Measurements from ENCODE around the gene WSB2.
A peak's percentile ranks its signal among the peaks of the same experiment; 100 is the strongest.

WSB2 gene

GRCh38 chr12:118061011-118061872 lies at the start of gene WSB2:
Gene WSB2 (minus strand): TSS chr12:118061179. CDS start chr12:118061048, 131 bp downstream.
- Mint-ChIP-seq H3K36me3 (ENCODE audit: insufficient read depth) (peaks cover 19% of the 10 kb centered on the region), H3K4me3 (peak within 1 kb of the TSS; percentile 91), H3K4me1 (peaks cover 46% of the 10 kb centered on the region), H3K9me3 (no peaks in the 10 kb centered on the region), H3K27me3 (no peaks in the 10 kb centered on the region), H3K27ac (ENCODE audit: low read depth) (peak within 1 kb of the TSS; percentile 96)
- DNase-seq (ENCODE audit: low spot score in 2 of 2) = no peak
- peak; percentile 15 for ATAC-seq (replicated peaks; ENCODE audit: extremely low read depth, poor library complexity, severe bottlenecking)

- Mint-ChIP-seq H3K27me3 (peaks cover 8% of the 10 kb centered on the region), H3K27ac (ENCODE audit: low read depth) (no peak overlapping the region), H3K9me3 (no peaks in the 10 kb centered on the region), H3K4me1 (peaks cover 6% of the 10 kb centered on the region), H3K4me3 (no peak overlapping the region), H3K36me3 (ENCODE audit: insufficient read depth) (no peaks in the 10 kb centered on the region)
- no peak for DNase-seq (ENCODE audit: low spot score in 2 of 2)
- ATAC-seq (replicated peaks; ENCODE audit: extremely low read depth, poor library complexity, severe bottlenecking) = no peak
These were observed 48.1 kb upstream of the WSB2 start for GRCh38 chr12:118109088-118109487.

- ATAC-seq (replicated peaks; ENCODE audit: extremely low read depth, poor library complexity, severe bottlenecking) (no peak), DNase-seq (ENCODE audit: low spot score in 2 of 2) (no peak)
- H3K9me3 Mint-ChIP-seq = no peaks in the 10 kb centered on the region
- H3K4me1 Mint-ChIP-seq = peaks cover 11% of the 10 kb centered on the region
- peaks cover 14% of the 10 kb centered on the region for H3K27me3 Mint-ChIP-seq
- no peaks in the 10 kb centered on the region for H3K36me3 Mint-ChIP-seq (ENCODE audit: insufficient read depth)
- no peak overlapping the region for H3K4me3 Mint-ChIP-seq
- H3K27ac Mint-ChIP-seq (ENCODE audit: low read depth) = no peak overlapping the region
These were observed 46.7 kb upstream of the WSB2 start for GRCh38 chr12:118107694-118108093.

- no peak overlapping the region for H3K4me3 Mint-ChIP-seq
- no peak for ATAC-seq (replicated peaks; ENCODE audit: extremely low read depth, poor library complexity, severe bottlenecking)
- no peaks in the 10 kb centered on the region for H3K9me3 Mint-ChIP-seq
- H3K36me3 Mint-ChIP-seq (ENCODE audit: insufficient read depth) = no peaks in the 10 kb centered on the region
- DNase-seq (ENCODE audit: low spot score in 2 of 2) = no peak
- peaks cover 11% of the 10 kb centered on the region for H3K4me1 Mint-ChIP-seq
- peaks cover 21% of the 10 kb centered on the region for H3K27me3 Mint-ChIP-seq
- no peak overlapping the region for H3K27ac Mint-ChIP-seq (ENCODE audit: low read depth)
These were observed 46.0 kb upstream of the WSB2 start for GRCh38 chr12:118107011-118107410.

- DNase-seq (ENCODE audit: low spot score in 2 of 2) (no peak), ATAC-seq (replicated peaks; ENCODE audit: extremely low read depth, poor library complexity, severe bottlenecking) (peak; percentile 64)
- Mint-ChIP-seq H3K27me3 (peaks cover 21% of the 10 kb centered on the region), H3K9me3 (no peaks in the 10 kb centered on the region), H3K4me3 (peak within 1 kb of the TSS; percentile 84), H3K4me1 (peaks cover 11% of the 10 kb centered on the region), H3K27ac (ENCODE audit: low read depth) (peak within 1 kb of the TSS; percentile 41), H3K36me3 (ENCODE audit: insufficient read depth) (no peaks in the 10 kb centered on the region)
These were observed 42.8 kb upstream of the WSB2 start, which contains the start of gene VSIG10 for GRCh38 chr12:118103601-118104382. Gene VSIG10 (minus strand): TSS chr12:118104011. CDS start chr12:118103671, 340 bp downstream.

- peak overlapping the region; percentile 41 for H3K27ac Mint-ChIP-seq (ENCODE audit: low read depth)
- H3K4me1 Mint-ChIP-seq = peaks cover 11% of the 10 kb centered on the region
- no peak for DNase-seq (ENCODE audit: low spot score in 2 of 2)
- ATAC-seq (replicated peaks; ENCODE audit: extremely low read depth, poor library complexity, severe bottlenecking) = peak; percentile 14
- no peaks in the 10 kb centered on the region for H3K36me3 Mint-ChIP-seq (ENCODE audit: insufficient read depth)
- H3K4me3 Mint-ChIP-seq = peak overlapping the region; percentile 84
- no peaks in the 10 kb centered on the region for H3K9me3 Mint-ChIP-seq
- H3K27me3 Mint-ChIP-seq = peaks cover 21% of the 10 kb centered on the region
These were observed 42.2 kb upstream of the WSB2 start for GRCh38 chr12:118103201-118103600.

GRCh38 chr12:118102609-118103008 lies 41.6 kb upstream of the WSB2 start:
- DNase-seq (ENCODE audit: low spot score in 2 of 2) (no peak), ATAC-seq (replicated peaks; ENCODE audit: extremely low read depth, poor library complexity, severe bottlenecking) (no peak)
- H3K9me3 Mint-ChIP-seq = no peaks in the 10 kb centered on the region
- H3K4me1 Mint-ChIP-seq = peaks cover 11% of the 10 kb centered on the region
- H3K36me3 Mint-ChIP-seq (ENCODE audit: insufficient read depth) = no peaks in the 10 kb centered on the region
- peak overlapping the region; percentile 84 for H3K4me3 Mint-ChIP-seq
- peaks cover 21% of the 10 kb centered on the region for H3K27me3 Mint-ChIP-seq
- H3K27ac Mint-ChIP-seq (ENCODE audit: low read depth) = peak overlapping the region; percentile 41

GRCh38 chr12:118102070-118102469 lies 41.1 kb upstream of the WSB2 start:
- no peaks in the 10 kb centered on the region for H3K36me3 Mint-ChIP-seq (ENCODE audit: insufficient read depth)
- H3K9me3 Mint-ChIP-seq = no peaks in the 10 kb centered on the region
- peak overlapping the region; percentile 84 for H3K4me3 Mint-ChIP-seq
- ATAC-seq (replicated peaks; ENCODE audit: extremely low read depth, poor library complexity, severe bottlenecking) (no peak), DNase-seq (ENCODE audit: low spot score in 2 of 2) (no peak)
- H3K4me1 Mint-ChIP-seq = peaks cover 11% of the 10 kb centered on the region
- H3K27ac Mint-ChIP-seq (ENCODE audit: low read depth) = no peak overlapping the region
- peaks cover 21% of the 10 kb centered on the region for H3K27me3 Mint-ChIP-seq

- Mint-ChIP-seq H3K27me3 (peaks cover 21% of the 10 kb centered on the region), H3K4me1 (peaks cover 11% of the 10 kb centered on the region), H3K9me3 (no peaks in the 10 kb centered on the region), H3K4me3 (no peak overlapping the region), H3K27ac (ENCODE audit: low read depth) (no peak overlapping the region), H3K36me3 (ENCODE audit: insufficient read depth) (no peaks in the 10 kb centered on the region)
- DNase-seq (ENCODE audit: low spot score in 2 of 2) = no peak
- ATAC-seq (replicated peaks; ENCODE audit: extremely low read depth, poor library complexity, severe bottlenecking) = no peak
These were observed 40.1 kb upstream of the WSB2 start for GRCh38 chr12:118101051-118101450.

GRCh38 chr12:118098911-118099671 lies 38.1 kb upstream of the WSB2 start:
- Mint-ChIP-seq H3K4me3 (no peak overlapping the region), H3K9me3 (no peaks in the 10 kb centered on the region), H3K4me1 (peaks cover 6% of the 10 kb centered on the region), H3K36me3 (ENCODE audit: insufficient read depth) (no peaks in the 10 kb centered on the region), H3K27me3 (peaks cover 13% of the 10 kb centered on the region), H3K27ac (ENCODE audit: low read depth) (no peak overlapping the region)
- ATAC-seq (replicated peaks; ENCODE audit: extremely low read depth, poor library complexity, severe bottlenecking) (no peak), DNase-seq (ENCODE audit: low spot score in 2 of 2) (no peak)

- no peak overlapping the region for H3K4me3 Mint-ChIP-seq
- no peak for DNase-seq (ENCODE audit: low spot score in 2 of 2)
- no peaks in the 10 kb centered on the region for H3K9me3 Mint-ChIP-seq
- H3K36me3 Mint-ChIP-seq (ENCODE audit: insufficient read depth) = no peaks in the 10 kb centered on the region
- ATAC-seq (replicated peaks; ENCODE audit: extremely low read depth, poor library complexity, severe bottlenecking) = no peak
- H3K27ac Mint-ChIP-seq (ENCODE audit: low read depth) = no peak overlapping the region
- H3K4me1 Mint-ChIP-seq = peaks cover 5% of the 10 kb centered on the region
- H3K27me3 Mint-ChIP-seq = peaks cover 13% of the 10 kb centered on the region
These were observed 37.4 kb upstream of the WSB2 start for GRCh38 chr12:118098401-118098800.

- Mint-ChIP-seq H3K4me3 (no peak overlapping the region), H3K27ac (ENCODE audit: low read depth) (no peak overlapping the region), H3K27me3 (no peaks in the 10 kb centered on the region), H3K4me1 (no peaks in the 10 kb centered on the region), H3K9me3 (no peaks in the 10 kb centered on the region), H3K36me3 (ENCODE audit: insufficient read depth) (no peaks in the 10 kb centered on the region)
- no peak for DNase-seq (ENCODE audit: low spot score in 2 of 2)
- no peak for ATAC-seq (replicated peaks; ENCODE audit: extremely low read depth, poor library complexity, severe bottlenecking)
These were observed 33.1 kb upstream of the WSB2 start for GRCh38 chr12:118094039-118094438.
